ENCODE results near the gene PMAIP1.

GRCh38 chr18:59928201-59928600 is 28.4 kb downstream of the PMAIP1 start:
- TF ChIP-seq EZH2phosphoT487 (conservative IDR thresholded peaks at IDR 0.05; ENCODE audit: low read length) (no peak), CTCF (IDR thresholded peaks at IDR 0.05; ENCODE audit: insufficient read depth, low read length, poor library complexity, severe bottlenecking) (no peak)
